PC-9 (cell line): Measurements from ENCODE around the gene TSPOAP1.

ENCODE experiments used
- EZH2 ChIP-seq: fragments of 200-600 bp; sonication (generic); IDR thresholded peaks from 2 replicates; pipeline ENCODE4 v1.8.0; 2017; ENCODE audit warnings: antibody characterized with exemption, low read depth
- TF ChIP-seq, protein P1 (sequence below): fragments of 200-600 bp; sonication (generic); conservative IDR thresholded peaks from 2 replicates; pipeline ENCODE4 v1.6.1; 2017; ENCODE audit warnings: mixed run types, antibody characterized with exemption, mild to moderate bottlenecking, moderate library complexity

- TF ChIP-seq, protein P1, sequence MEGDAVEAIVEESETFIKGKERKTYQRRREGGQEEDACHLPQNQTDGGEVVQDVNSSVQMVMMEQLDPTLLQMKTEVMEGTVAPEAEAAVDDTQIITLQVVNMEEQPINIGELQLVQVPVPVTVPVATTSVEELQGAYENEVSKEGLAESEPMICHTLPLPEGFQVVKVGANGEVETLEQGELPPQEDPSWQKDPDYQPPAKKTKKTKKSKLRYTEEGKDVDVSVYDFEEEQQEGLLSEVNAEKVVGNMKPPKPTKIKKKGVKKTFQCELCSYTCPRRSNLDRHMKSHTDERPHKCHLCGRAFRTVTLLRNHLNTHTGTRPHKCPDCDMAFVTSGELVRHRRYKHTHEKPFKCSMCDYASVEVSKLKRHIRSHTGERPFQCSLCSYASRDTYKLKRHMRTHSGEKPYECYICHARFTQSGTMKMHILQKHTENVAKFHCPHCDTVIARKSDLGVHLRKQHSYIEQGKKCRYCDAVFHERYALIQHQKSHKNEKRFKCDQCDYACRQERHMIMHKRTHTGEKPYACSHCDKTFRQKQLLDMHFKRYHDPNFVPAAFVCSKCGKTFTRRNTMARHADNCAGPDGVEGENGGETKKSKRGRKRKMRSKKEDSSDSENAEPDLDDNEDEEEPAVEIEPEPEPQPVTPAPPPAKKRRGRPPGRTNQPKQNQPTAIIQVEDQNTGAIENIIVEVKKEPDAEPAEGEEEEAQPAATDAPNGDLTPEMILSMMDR = no peak
- TF ChIP-seq EZH2 = no peak
These were observed 9.9 kb upstream of the TSPOAP1 start for GRCh38 chr17:58338454-58338840.
